ENCODE data around the gene COBLL1.

DNA sequence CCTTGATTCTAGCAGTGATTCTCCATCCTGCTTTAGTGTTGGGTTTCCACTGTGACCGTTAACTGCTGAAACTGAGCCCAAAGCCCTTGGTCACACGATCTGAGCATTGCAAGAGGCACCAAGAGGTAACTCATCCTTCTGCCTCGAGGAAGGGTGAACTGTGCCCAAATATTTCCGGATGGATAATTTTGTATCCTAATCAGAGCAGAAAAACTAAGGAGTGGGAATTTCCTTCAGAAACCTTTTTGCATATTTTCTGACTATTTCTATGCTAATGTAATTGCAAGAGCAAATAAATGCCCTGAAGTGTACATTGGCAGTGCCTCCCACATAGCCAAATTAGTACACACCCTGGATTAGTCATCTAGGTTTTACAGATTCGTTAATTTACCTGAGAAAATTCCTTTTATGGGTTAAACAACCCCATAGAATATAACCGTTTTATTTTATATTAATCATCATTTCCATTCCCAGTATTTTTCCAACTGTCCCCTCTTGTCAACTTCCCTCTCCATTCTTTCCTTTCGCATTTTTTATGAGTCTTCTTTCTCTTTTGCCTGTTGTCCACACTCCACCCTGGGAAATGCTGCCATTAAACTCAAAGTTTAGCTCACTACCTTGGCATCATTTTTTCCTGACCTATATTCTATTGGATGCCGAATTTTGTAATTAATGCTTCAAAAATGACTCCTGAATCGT is 31.7 kb upstream of the COBLL1 start:
- TF ChIP-seq EZH2 (IDR thresholded peaks at IDR 0.05; ENCODE audit: borderline replicate concordance) = no peak
- no peak for TF ChIP-seq EZH2phosphoT487 (IDR thresholded peaks at IDR 0.05; ENCODE audit: low read depth, severe bottlenecking, unreplicated experiment)
- TF ChIP-seq, protein P1, sequence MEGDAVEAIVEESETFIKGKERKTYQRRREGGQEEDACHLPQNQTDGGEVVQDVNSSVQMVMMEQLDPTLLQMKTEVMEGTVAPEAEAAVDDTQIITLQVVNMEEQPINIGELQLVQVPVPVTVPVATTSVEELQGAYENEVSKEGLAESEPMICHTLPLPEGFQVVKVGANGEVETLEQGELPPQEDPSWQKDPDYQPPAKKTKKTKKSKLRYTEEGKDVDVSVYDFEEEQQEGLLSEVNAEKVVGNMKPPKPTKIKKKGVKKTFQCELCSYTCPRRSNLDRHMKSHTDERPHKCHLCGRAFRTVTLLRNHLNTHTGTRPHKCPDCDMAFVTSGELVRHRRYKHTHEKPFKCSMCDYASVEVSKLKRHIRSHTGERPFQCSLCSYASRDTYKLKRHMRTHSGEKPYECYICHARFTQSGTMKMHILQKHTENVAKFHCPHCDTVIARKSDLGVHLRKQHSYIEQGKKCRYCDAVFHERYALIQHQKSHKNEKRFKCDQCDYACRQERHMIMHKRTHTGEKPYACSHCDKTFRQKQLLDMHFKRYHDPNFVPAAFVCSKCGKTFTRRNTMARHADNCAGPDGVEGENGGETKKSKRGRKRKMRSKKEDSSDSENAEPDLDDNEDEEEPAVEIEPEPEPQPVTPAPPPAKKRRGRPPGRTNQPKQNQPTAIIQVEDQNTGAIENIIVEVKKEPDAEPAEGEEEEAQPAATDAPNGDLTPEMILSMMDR (IDR thresholded peaks at IDR 0.05; ENCODE audit: poor library complexity) = no peak

Measured in hepatocyte (in vitro differentiated cells).